Measurements from ENCODE around the gene FHOD3.

DNA sequence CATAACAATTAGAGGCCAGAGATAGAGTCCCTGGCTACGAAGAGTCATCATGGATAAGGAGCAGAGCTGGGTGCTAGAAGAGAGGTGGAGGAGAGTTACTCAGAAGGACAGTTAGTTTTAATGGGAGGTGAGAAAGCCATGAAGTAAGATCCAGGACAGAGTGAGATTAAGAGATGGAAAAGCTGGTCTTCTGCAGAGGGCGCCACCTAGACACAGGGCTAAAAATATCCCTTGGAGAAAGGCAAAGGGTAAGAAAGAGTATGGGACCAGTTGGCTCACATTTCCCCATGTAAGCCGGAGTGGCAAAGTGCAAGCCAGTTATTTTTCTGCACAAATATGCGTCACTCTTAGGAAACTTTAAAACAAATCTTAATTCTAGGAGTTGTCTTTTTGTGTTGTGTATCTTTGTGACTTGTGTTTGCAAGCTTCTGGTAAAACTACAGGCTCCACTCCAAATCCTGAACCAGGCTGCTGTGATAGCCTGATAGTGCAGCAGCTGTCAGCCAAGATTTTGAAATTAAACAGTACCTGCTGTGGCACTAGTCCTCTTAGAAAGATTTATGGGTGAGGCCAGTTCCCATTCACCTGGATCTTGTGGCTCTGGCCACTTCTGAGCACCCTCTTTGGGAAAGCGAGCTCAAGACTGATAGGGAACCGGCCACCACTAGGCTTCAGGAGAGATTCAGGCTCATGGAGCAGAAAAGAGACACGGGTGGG is 327.1 kb downstream of the FHOD3 start:
- TF ChIP-seq CTCF (IDR thresholded peaks at IDR 0.05; ENCODE audit: insufficient read depth, low read length) (no peak), POLR2AphosphoS5 (IDR thresholded peaks at IDR 0.05; ENCODE audit: low read depth) (no peak)
